GM23338 (cell line): ENCODE data around the gene PAXX. TPM values are rescaled to one million over a fixed set of nuclear protein-coding genes. Genes with fewer than 3 reads are reported as not detected.

Experiments used
- ATAC-seq: fragments of 200-7000 bp; cut with Tn5 transposase; 3 replicates; pipeline ENCODE4 v1.9.1; 2020
- DNase-seq: peaks from one replicate; pipeline ENCODE4 v3.0.0-alpha.2; 2015; ENCODE audit warnings: low spot score
- H2AFZ ChIP-seq: fragments of 200-600 bp; sonication (generic); 2 replicates; pipeline ENCODE4 v1.8.0; 2016; ENCODE audit warnings: antibody characterized with exemption, mild to moderate bottlenecking, moderate library complexity
- H3F3A ChIP-seq: fragments of 200-600 bp; sonication (generic); replicated peaks from 2 replicates; pipeline ENCODE4 v1.8.0; 2017; ENCODE audit warnings: antibody characterized with exemption, mixed run types, low read depth
- H3K27ac ChIP-seq: fragments of 200-600 bp; sonication (generic); 2 replicates; pipeline ENCODE4 v1.6.1; 2016; ENCODE audit warnings: low read depth
- H3K27me3 ChIP-seq: fragments of 200-600 bp; sonication (generic); 2 replicates; pipeline ENCODE4 v1.8.0; 2016; ENCODE audit warnings: mild to moderate bottlenecking, mixed run types, moderate library complexity; ENCODE audit not compliant: insufficient read depth
- H3K36me3 ChIP-seq: fragments of 200-600 bp; sonication (generic); 2 replicates; pipeline ENCODE4 v1.8.0; 2016; ENCODE audit warnings: mild to moderate bottlenecking; ENCODE audit not compliant: insufficient read depth
- H3K4me1 ChIP-seq: fragments of 200-600 bp; sonication (generic); 2 replicates; pipeline ENCODE4 v1.8.0; 2016; ENCODE audit warnings: mild to moderate bottlenecking, moderate library complexity; ENCODE audit not compliant: insufficient read depth
- H3K4me2 ChIP-seq: fragments of 200-600 bp; sonication (generic); 2 replicates; pipeline ENCODE4 v1.7.1; 2017; ENCODE audit warnings: mixed run types
- H3K4me3 ChIP-seq: fragments of 200-600 bp; sonication (generic); 2 replicates; pipeline ENCODE4 v1.6.1; 2016; ENCODE audit warnings: mixed run types
- H3K79me2 ChIP-seq: fragments of 200-600 bp; sonication (generic); replicated peaks from 2 replicates; pipeline ENCODE4 v1.8.0; 2017; ENCODE audit warnings: mild to moderate bottlenecking; ENCODE audit not compliant: insufficient read depth
- H3K9me2 ChIP-seq: fragments of 200-600 bp; sonication (generic); 2 replicates; pipeline ENCODE4 v1.8.0; 2017; ENCODE audit not compliant: insufficient read depth
- H4K20me1 ChIP-seq: fragments of 200-600 bp; sonication (generic); replicated peaks from 2 replicates; pipeline ENCODE4 v1.8.0; 2017; ENCODE audit warnings: mild to moderate bottlenecking; ENCODE audit not compliant: insufficient read depth
- H3K27ac Mint-ChIP-seq: 2 replicates; pipeline ENCODE4 v1.8.0; 2020; ENCODE audit warnings: inconsistent platforms, mild to moderate bottlenecking, moderate library complexity, mixed read lengths
- H3K27me3 Mint-ChIP-seq: 3 replicates; pipeline ENCODE4 v1.8.0; 2022; ENCODE audit warnings: low read depth, mild to moderate bottlenecking, moderate library complexity, mixed read lengths, inconsistent platforms; ENCODE audit not compliant: insufficient read depth, poor library complexity
- H3K36me3 Mint-ChIP-seq: 3 replicates; pipeline ENCODE4 v1.8.0; 2021; ENCODE audit warnings: low read depth, mild to moderate bottlenecking, inconsistent platforms, moderate library complexity, mixed read lengths
- H3K4me1 Mint-ChIP-seq: 3 replicates; pipeline ENCODE4 v1.8.0; 2020; ENCODE audit warnings: mild to moderate bottlenecking, inconsistent platforms, mixed read lengths
- H3K4me3 Mint-ChIP-seq: 3 replicates; pipeline ENCODE4 v1.8.0; 2021; ENCODE audit warnings: moderate library complexity, mild to moderate bottlenecking, inconsistent platforms, mixed read lengths
- H3K9me3 Mint-ChIP-seq: 3 replicates; pipeline ENCODE4 v1.8.0; 2020; ENCODE audit warnings: moderate library complexity, mild to moderate bottlenecking, inconsistent platforms, mixed read lengths
- CREB1 ChIP-seq: fragments of 250-450 bp; sonication (Bioruptor Pico); IDR thresholded peaks from 2 replicates; pipeline ENCODE4 v1.5.0; 2020; ENCODE audit warnings: low read depth, mild to moderate bottlenecking, moderate library complexity
- EZH2 ChIP-seq: fragments of 200-600 bp; sonication (generic); IDR thresholded peaks from one replicate; pipeline ENCODE4 v1.8.0; 2017; ENCODE audit warnings: antibody characterized with exemption, mild to moderate bottlenecking, low read depth; ENCODE audit not compliant: unreplicated experiment
- EZH2phosphoT487 ChIP-seq: fragments of 200-600 bp; sonication (generic); IDR thresholded peaks from one replicate; pipeline ENCODE4 v1.8.1; 2018; ENCODE audit warnings: antibody characterized with exemption; ENCODE audit not compliant: unreplicated experiment
- JUNB ChIP-seq: IDR thresholded peaks from one replicate; pipeline ENCODE4 v1.6.1; 2016; ENCODE audit warnings: antibody characterized with exemption; ENCODE audit not compliant: unreplicated experiment
- NANOG ChIP-seq: IDR thresholded peaks from 2 replicates; pipeline ENCODE4 v1.6.1; 2016; ENCODE audit warnings: antibody characterized with exemption, borderline replicate concordance
- POLR2AphosphoS5 ChIP-seq: IDR thresholded peaks from 2 replicates; pipeline ENCODE4 v1.6.1; 2016; ENCODE audit warnings: antibody characterized with exemption, low read depth
- STAT1 ChIP-seq: IDR thresholded peaks from one replicate; pipeline ENCODE4 v1.6.1; 2016; ENCODE audit warnings: antibody characterized with exemption; ENCODE audit not compliant: unreplicated experiment
- ZNF114 ChIP-seq: fragments of 250-450 bp; sonication (Bioruptor Pico); IDR thresholded peaks from 2 replicates; pipeline ENCODE4 v1.5.0; 2020; ENCODE audit warnings: mild to moderate bottlenecking, moderate library complexity
- ZNF331 ChIP-seq: fragments of 250-450 bp; sonication (Bioruptor Pico); IDR thresholded peaks from 2 replicates; pipeline ENCODE4 v1.5.0; 2020; ENCODE audit warnings: low read depth, mild to moderate bottlenecking, moderate library complexity
- polyA plus RNA-seq: library from polyadenylated mRNA; unstranded; fragments of >200 nt; fragmentation: Nextera tagmentation; extraction: Ambion mirVana; gene quantifications from 2 replicates; pipeline ENCODE4 v1.2.1, GENCODE V29; 2016
- total RNA-seq: library from RNA; depleted of rRNA; stranded (reverse); fragments of >200 nt; shearing (Covaris generic); gene quantifications from 2 replicates; pipeline ENCODE4 v1.2.3, GENCODE V29; 2014
- TF ChIP-seq, protein P1 (sequence below): IDR thresholded peaks from 2 replicates; pipeline ENCODE4 v1.6.1; 2016; ENCODE audit warnings: antibody characterized with exemption
- TF ChIP-seq, protein P2 (sequence below), 2 experiments: fragments of 200-600 bp in 1 of 2; sonication (generic) in 1 of 2; conservative IDR thresholded peaks; 2 replicates each; pipeline versions ENCODE4 v1.5.1 to v1.6.1; 2016 to 2017; ENCODE audit warnings: antibody characterized with exemption in 2 of 2, low read depth in 2 of 2, mild to moderate bottlenecking in 2 of 2, moderate library complexity in 1 of 2
- TF ChIP-seq, protein P3 (sequence below): fragments of 250-450 bp; sonication (Bioruptor Pico); IDR thresholded peaks from 2 replicates; pipeline ENCODE4 v1.5.0; 2020; ENCODE audit warnings: mild to moderate bottlenecking, moderate library complexity
- TF ChIP-seq, protein P4 (sequence below): IDR thresholded peaks from one replicate; pipeline ENCODE4 v1.6.1; 2018; ENCODE audit warnings: antibody characterized with exemption; ENCODE audit not compliant: unreplicated experiment

The PAXX gene
- total and polyA plus RNA-seq, 2 experiments from 2014 or later = 71.5 to 86.0 TPM

DNA sequence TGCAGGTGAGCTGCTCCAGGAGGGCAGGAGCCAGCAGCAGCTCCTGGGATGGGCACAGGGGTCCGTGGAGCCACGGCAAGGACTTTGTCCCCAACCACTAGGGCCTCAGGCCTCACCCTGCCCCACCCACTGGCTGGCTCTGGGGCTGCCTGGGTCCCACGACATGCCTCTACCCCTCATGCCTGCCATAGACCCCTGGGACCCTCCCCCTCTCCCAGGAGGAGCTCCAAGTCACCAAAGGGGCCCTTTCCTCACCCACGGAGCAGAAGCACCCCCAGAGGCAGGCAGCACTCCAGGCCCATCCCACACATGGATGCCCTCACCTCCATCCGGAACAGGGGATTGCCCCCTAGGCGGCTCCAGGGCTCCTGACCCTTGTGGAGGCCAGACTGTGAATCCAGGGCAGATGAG lies 29.4 kb downstream of the PAXX start:
- H3K79me2 ChIP-seq = no peaks in the 10 kb centered on the region
- no peaks in the 10 kb centered on the region for H4K20me1 ChIP-seq
- TF ChIP-seq EZH2phosphoT487 (no peak), NANOG (no peak), ZNF331 (CRISPR knock-in tag) (no peak), ZNF114 (CRISPR knock-in tag) (no peak), JUNB (no peak), EZH2 (no peak), POLR2AphosphoS5 (no peak), STAT1 (no peak), CREB1 (CRISPR knock-in tag) (no peak)
- TF ChIP-seq, protein P1, sequence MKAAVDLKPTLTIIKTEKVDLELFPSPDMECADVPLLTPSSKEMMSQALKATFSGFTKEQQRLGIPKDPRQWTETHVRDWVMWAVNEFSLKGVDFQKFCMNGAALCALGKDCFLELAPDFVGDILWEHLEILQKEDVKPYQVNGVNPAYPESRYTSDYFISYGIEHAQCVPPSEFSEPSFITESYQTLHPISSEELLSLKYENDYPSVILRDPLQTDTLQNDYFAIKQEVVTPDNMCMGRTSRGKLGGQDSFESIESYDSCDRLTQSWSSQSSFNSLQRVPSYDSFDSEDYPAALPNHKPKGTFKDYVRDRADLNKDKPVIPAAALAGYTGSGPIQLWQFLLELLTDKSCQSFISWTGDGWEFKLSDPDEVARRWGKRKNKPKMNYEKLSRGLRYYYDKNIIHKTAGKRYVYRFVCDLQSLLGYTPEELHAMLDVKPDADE = no peak
- TF ChIP-seq, protein P2, sequence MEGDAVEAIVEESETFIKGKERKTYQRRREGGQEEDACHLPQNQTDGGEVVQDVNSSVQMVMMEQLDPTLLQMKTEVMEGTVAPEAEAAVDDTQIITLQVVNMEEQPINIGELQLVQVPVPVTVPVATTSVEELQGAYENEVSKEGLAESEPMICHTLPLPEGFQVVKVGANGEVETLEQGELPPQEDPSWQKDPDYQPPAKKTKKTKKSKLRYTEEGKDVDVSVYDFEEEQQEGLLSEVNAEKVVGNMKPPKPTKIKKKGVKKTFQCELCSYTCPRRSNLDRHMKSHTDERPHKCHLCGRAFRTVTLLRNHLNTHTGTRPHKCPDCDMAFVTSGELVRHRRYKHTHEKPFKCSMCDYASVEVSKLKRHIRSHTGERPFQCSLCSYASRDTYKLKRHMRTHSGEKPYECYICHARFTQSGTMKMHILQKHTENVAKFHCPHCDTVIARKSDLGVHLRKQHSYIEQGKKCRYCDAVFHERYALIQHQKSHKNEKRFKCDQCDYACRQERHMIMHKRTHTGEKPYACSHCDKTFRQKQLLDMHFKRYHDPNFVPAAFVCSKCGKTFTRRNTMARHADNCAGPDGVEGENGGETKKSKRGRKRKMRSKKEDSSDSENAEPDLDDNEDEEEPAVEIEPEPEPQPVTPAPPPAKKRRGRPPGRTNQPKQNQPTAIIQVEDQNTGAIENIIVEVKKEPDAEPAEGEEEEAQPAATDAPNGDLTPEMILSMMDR (conservative IDR thresholded peaks at IDR 0.05; ENCODE audit: low read depth in 2 of 2) = no peak
- TF ChIP-seq, protein P3, sequence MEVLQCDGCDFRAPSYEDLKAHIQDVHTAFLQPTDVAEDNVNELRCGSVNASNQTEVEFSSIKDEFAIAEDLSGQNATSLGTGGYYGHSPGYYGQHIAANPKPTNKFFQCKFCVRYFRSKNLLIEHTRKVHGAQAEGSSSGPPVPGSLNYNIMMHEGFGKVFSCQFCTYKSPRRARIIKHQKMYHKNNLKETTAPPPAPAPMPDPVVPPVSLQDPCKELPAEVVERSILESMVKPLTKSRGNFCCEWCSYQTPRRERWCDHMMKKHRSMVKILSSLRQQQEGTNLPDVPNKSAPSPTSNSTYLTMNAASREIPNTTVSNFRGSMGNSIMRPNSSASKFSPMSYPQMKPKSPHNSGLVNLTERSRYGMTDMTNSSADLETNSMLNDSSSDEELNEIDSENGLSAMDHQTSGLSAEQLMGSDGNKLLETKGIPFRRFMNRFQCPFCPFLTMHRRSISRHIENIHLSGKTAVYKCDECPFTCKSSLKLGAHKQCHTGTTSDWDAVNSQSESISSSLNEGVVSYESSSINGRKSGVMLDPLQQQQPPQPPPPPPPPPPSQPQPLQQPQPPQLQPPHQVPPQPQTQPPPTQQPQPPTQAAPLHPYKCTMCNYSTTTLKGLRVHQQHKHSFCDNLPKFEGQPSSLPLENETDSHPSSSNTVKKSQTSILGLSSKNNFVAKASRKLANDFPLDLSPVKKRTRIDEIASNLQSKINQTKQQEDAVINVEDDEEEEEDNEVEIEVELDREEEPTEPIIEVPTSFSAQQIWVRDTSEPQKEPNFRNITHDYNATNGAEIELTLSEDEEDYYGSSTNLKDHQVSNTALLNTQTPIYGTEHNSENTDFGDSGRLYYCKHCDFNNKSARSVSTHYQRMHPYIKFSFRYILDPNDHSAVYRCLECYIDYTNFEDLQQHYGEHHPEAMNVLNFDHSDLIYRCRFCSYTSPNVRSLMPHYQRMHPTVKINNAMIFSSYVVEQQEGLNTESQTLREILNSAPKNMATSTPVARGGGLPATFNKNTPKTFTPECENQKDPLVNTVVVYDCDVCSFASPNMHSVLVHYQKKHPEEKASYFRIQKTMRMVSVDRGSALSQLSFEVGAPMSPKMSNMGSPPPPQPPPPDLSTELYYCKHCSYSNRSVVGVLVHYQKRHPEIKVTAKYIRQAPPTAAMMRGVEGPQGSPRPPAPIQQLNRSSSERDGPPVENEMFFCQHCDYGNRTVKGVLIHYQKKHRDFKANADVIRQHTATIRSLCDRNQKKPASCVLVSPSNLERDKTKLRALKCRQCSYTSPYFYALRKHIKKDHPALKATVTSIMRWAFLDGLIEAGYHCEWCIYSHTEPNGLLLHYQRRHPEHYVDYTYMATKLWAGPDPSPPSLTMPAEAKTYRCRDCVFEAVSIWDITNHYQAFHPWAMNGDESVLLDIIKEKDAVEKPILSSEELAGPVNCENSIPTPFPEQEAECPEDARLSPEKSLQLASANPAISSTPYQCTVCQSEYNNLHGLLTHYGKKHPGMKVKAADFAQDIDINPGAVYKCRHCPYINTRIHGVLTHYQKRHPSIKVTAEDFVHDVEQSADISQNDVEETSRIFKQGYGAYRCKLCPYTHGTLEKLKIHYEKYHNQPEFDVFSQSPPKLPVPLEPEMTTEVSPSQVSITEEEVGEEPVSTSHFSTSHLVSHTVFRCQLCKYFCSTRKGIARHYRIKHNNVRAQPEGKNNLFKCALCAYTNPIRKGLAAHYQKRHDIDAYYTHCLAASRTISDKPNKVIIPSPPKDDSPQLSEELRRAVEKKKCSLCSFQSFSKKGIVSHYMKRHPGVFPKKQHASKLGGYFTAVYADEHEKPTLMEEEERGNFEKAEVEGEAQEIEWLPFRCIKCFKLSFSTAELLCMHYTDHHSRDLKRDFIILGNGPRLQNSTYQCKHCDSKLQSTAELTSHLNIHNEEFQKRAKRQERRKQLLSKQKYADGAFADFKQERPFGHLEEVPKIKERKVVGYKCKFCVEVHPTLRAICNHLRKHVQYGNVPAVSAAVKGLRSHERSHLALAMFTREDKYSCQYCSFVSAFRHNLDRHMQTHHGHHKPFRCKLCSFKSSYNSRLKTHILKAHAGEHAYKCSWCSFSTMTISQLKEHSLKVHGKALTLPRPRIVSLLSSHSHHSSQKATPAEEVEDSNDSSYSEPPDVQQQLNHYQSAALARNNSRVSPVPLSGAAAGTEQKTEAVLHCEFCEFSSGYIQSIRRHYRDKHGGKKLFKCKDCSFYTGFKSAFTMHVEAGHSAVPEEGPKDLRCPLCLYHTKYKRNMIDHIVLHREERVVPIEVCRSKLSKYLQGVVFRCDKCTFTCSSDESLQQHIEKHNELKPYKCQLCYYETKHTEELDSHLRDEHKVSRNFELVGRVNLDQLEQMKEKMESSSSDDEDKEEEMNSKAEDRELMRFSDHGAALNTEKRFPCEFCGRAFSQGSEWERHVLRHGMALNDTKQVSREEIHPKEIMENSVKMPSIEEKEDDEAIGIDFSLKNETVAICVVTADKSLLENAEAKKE (CRISPR knock-in tag) = no peak
- TF ChIP-seq, protein P4, sequence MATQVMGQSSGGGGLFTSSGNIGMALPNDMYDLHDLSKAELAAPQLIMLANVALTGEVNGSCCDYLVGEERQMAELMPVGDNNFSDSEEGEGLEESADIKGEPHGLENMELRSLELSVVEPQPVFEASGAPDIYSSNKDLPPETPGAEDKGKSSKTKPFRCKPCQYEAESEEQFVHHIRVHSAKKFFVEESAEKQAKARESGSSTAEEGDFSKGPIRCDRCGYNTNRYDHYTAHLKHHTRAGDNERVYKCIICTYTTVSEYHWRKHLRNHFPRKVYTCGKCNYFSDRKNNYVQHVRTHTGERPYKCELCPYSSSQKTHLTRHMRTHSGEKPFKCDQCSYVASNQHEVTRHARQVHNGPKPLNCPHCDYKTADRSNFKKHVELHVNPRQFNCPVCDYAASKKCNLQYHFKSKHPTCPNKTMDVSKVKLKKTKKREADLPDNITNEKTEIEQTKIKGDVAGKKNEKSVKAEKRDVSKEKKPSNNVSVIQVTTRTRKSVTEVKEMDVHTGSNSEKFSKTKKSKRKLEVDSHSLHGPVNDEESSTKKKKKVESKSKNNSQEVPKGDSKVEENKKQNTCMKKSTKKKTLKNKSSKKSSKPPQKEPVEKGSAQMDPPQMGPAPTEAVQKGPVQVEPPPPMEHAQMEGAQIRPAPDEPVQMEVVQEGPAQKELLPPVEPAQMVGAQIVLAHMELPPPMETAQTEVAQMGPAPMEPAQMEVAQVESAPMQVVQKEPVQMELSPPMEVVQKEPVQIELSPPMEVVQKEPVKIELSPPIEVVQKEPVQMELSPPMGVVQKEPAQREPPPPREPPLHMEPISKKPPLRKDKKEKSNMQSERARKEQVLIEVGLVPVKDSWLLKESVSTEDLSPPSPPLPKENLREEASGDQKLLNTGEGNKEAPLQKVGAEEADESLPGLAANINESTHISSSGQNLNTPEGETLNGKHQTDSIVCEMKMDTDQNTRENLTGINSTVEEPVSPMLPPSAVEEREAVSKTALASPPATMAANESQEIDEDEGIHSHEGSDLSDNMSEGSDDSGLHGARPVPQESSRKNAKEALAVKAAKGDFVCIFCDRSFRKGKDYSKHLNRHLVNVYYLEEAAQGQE = no peak
- no peak overlapping the region for H3K4me3 ChIP-seq
- H3F3A ChIP-seq = 0 out of 2 replicates have a peak, but pooled peaks cover 3% of the 10 kb centered on the region
- peaks cover under 1% of the 10 kb centered on the region; the same call in 1 of the 2 replicates for H3K27me3 ChIP-seq
- DNase-seq = no peak
- H3K4me1 ChIP-seq = peaks cover 4% of the 10 kb centered on the region; the same call in 1 of the 2 replicates
- H2AFZ ChIP-seq = no peak overlapping the region
- H3K36me3 Mint-ChIP-seq = 0 out of 3 replicates have a peak, but pooled peaks cover 2% of the 10 kb centered on the region
- H3K27ac Mint-ChIP-seq = no peak overlapping the region
- H3K27me3 Mint-ChIP-seq = peaks cover 14% of the 10 kb centered on the region
- H3K9me3 Mint-ChIP-seq = no peaks in the 10 kb centered on the region
- ATAC-seq = no peak
- no peaks in the 10 kb centered on the region for H3K36me3 ChIP-seq
- no peak overlapping the region for H3K27ac ChIP-seq
- H3K4me3 Mint-ChIP-seq = no peak overlapping the region
- H3K4me2 ChIP-seq = no peak overlapping the region
- no peaks in the 10 kb centered on the region for H3K9me2 ChIP-seq
- H3K4me1 Mint-ChIP-seq = no peaks in the 10 kb centered on the region; the same call in 2 of the 3 replicates
